HepG2 (cell line): ENCODE data around the gene KANSL3. TPM values are rescaled to one million over a fixed set of nuclear protein-coding genes. Genes with fewer than 3 reads are reported as not detected.

Experiments used
- HIC2 ChIP-seq: sonication (generic); formaldehyde crosslinking; IDR thresholded peaks from 2 replicates; pipeline ENCODE4 v1.9.0; 2022; ENCODE audit warnings: low read depth, missing genetic modification reagents
- HNRNPL ChIP-seq: fragments of 200-400 bp; formaldehyde crosslinking; IDR thresholded peaks from 2 replicates; pipeline ENCODE4 v1.6.1; 2017; ENCODE audit warnings: mild to moderate bottlenecking, low read depth, low read length
- HOXA9 ChIP-seq: sonication (generic); formaldehyde crosslinking; IDR thresholded peaks from 2 replicates; pipeline ENCODE4 v1.8.1; 2022; ENCODE audit warnings: missing genetic modification reagents, mild to moderate bottlenecking, moderate library complexity, borderline replicate concordance
- MIER2 ChIP-seq: IDR thresholded peaks from 2 replicates; pipeline ENCODE4 v1.6.1; 2016; ENCODE audit warnings: missing biosample characterization, missing genetic modification reagents
- PAWR ChIP-seq: sonication (generic); formaldehyde crosslinking; IDR thresholded peaks from 2 replicates; pipeline ENCODE4 v1.4.0; 2020; ENCODE audit warnings: missing genetic modification reagents, mild to moderate bottlenecking, borderline replicate concordance
- RAD21 ChIP-seq: fragments of 450-650 bp; formaldehyde crosslinking; IDR thresholded peaks from 2 replicates; pipeline ENCODE4 v1.5.0; 2020; ENCODE audit warnings: mild to moderate bottlenecking
- RBAK ChIP-seq: sonication (generic); formaldehyde crosslinking; IDR thresholded peaks from 2 replicates; pipeline ENCODE4 v1.5.1; 2020; ENCODE audit warnings: mild to moderate bottlenecking, missing genetic modification reagents
- SETDB1 ChIP-seq: sonication (generic); formaldehyde crosslinking; IDR thresholded peaks from 2 replicates; pipeline ENCODE4 v1.5.1; 2020; ENCODE audit warnings: missing genetic modification reagents, mild to moderate bottlenecking, borderline replicate concordance
- TGIF2 ChIP-seq: IDR thresholded peaks from 2 replicates; pipeline ENCODE4 v1.6.1; 2016; ENCODE audit warnings: control low read depth, missing compliant biosample characterization
- THAP9 ChIP-seq: sonication (generic); formaldehyde crosslinking; IDR thresholded peaks from 2 replicates; pipeline ENCODE4; 2020; ENCODE audit warnings: missing genetic modification reagents, mild to moderate bottlenecking, borderline replicate concordance
- ZBTB1 ChIP-seq: sonication (generic); formaldehyde crosslinking; IDR thresholded peaks from 2 replicates; pipeline ENCODE4 v1.4.0; 2020; ENCODE audit warnings: missing genetic modification reagents, borderline replicate concordance
- ZNF12 ChIP-seq: sonication (generic); formaldehyde crosslinking; IDR thresholded peaks from 2 replicates; pipeline ENCODE4 v1.5.0; 2020; ENCODE audit warnings: missing genetic modification reagents
- ZNF326 ChIP-seq: sonication (generic); formaldehyde crosslinking; IDR thresholded peaks from 2 replicates; pipeline ENCODE4 v1.4.0; 2020; ENCODE audit warnings: missing genetic modification reagents, borderline replicate concordance
- ZNF550 ChIP-seq: sonication (generic); formaldehyde crosslinking; IDR thresholded peaks from 2 replicates; pipeline ENCODE4 v1.4.0; 2020; ENCODE audit warnings: mild to moderate bottlenecking, missing genetic modification reagents, borderline replicate concordance
- ZNF564 ChIP-seq: sonication (generic); formaldehyde crosslinking; IDR thresholded peaks from 2 replicates; pipeline ENCODE4 v1.8.1; 2023; ENCODE audit warnings: mild to moderate bottlenecking, missing genetic modification reagents
- ZNF660 ChIP-seq: sonication (generic); formaldehyde crosslinking; IDR thresholded peaks from 2 replicates; pipeline ENCODE4 v1.5.1; 2020; ENCODE audit warnings: mild to moderate bottlenecking, low read depth, missing genetic modification reagents, borderline replicate concordance
- ZNF768 ChIP-seq: sonication (generic); formaldehyde crosslinking; IDR thresholded peaks from 2 replicates; pipeline ENCODE4 v1.4.0; 2020; ENCODE audit warnings: missing genetic modification reagents
- ZNF772 ChIP-seq: sonication (generic); formaldehyde crosslinking; IDR thresholded peaks from 2 replicates; pipeline ENCODE4 v1.5.0; 2020; ENCODE audit warnings: mild to moderate bottlenecking, missing genetic modification reagents
- polyA plus RNA-seq, 8 experiments: library from polyadenylated mRNA; depleted of rRNA in 3 of 8; stranded (reverse) in 7 of 8; unstranded in 1 of 8; fragments of >200 nt; fragmentation: Illumina TruSeq in 4 of 8; extraction: Trizol in 4 of 8; gene quantifications; 2 replicates each; pipeline versions ENCODE4 v1.2.1 to v1.2.3, GENCODE V29; 2011 to 2016; ENCODE audit warnings: low read depth in 4 of 8, missing spikeins in 1 of 8, mixed read lengths in 1 of 8; ENCODE audit not compliant: insufficient read depth in 1 of 8
- total RNA-seq, 5 experiments: library from RNA; depleted of rRNA; stranded (reverse); fragments of >200 nt; fragmentation: Illumina TruSeq; extraction: Trizol; gene quantifications; 2 replicates each; pipeline ENCODE4 v1.2.3, GENCODE V29; 2016; ENCODE audit warnings: low read depth in 1 of 5
- TF ChIP-seq, protein P1 (sequence below): sonication (generic); formaldehyde crosslinking; IDR thresholded peaks from 2 replicates; pipeline ENCODE4 v1.5.0; 2020; ENCODE audit warnings: mild to moderate bottlenecking, missing genetic modification reagents
- TF ChIP-seq, protein P2 (sequence below): sonication (generic); formaldehyde crosslinking; IDR thresholded peaks from 2 replicates; pipeline ENCODE4 v1.5.1; 2020; ENCODE audit warnings: missing genetic modification reagents, mild to moderate bottlenecking, borderline replicate concordance

Gene KANSL3
- total and polyA plus RNA-seq, 2 of the 13 experiments (the other 11 are each of a cell fraction or from before 2014, with no cell fraction given) = 20.8 to 37.3 TPM

GRCh38 chr2:96556441-96557330, 81.4 kb downstream of the KANSL3 start (continued):
- TF ChIP-seq, protein P1, sequence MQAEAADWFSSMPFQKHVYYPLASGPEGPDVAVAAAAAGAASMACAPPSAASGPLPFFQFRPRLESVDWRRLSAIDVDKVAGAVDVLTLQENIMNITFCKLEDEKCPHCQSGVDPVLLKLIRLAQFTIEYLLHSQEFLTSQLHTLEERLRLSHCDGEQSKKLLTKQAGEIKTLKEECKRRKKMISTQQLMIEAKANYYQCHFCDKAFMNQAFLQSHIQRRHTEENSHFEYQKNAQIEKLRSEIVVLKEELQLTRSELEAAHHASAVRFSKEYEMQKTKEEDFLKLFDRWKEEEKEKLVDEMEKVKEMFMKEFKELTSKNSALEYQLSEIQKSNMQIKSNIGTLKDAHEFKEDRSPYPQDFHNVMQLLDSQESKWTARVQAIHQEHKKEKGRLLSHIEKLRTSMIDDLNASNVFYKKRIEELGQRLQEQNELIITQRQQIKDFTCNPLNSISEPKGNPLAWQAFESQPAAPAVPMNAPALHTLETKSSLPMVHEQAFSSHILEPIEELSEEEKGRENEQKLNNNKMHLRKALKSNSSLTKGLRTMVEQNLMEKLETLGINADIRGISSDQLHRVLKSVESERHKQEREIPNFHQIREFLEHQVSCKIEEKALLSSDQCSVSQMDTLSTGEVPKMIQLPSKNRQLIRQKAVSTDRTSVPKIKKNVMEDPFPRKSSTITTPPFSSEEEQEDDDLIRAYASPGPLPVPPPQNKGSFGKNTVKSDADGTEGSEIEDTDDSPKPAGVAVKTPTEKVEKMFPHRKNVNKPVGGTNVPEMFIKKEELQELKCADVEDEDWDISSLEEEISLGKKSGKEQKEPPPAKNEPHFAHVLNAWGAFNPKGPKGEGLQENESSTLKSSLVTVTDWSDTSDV (CRISPR knock-in tag) = no peak
- TF ChIP-seq THAP9 (CRISPR knock-in tag) = peak; percentile 90; the same call in 1 of the 2 replicates
- TF ChIP-seq RBAK (CRISPR knock-in tag) = no peak
- peak; percentile 70 for TF ChIP-seq ZNF768 (CRISPR knock-in tag)
- no peak for TF ChIP-seq SETDB1 (CRISPR knock-in tag)
- TF ChIP-seq TGIF2 = peak; percentile 97
- TF ChIP-seq ZNF772 = peak; percentile 87
- TF ChIP-seq HNRNPL = no peak
- no peak for TF ChIP-seq ZNF326 (CRISPR knock-in tag)
- TF ChIP-seq ZBTB1 (CRISPR knock-in tag) = no peak
- TF ChIP-seq MIER2 = peak; percentile 82
- peak; percentile 59; the same call in 1 of the 2 replicates for TF ChIP-seq HOXA9 (CRISPR knock-in tag)
- TF ChIP-seq ZNF12 (CRISPR knock-in tag) = peak; percentile 82
- TF ChIP-seq PAWR (CRISPR knock-in tag) = no peak
- 0 out of 2 replicates have a peak, but pooled peaks have one; percentile 30 for TF ChIP-seq ZNF550 (CRISPR knock-in tag)
- TF ChIP-seq RAD21 (CRISPR knock-in tag) = peak; percentile 50; the same call in 1 of the 2 replicates
- no peak for TF ChIP-seq ZNF660
- peak; percentile 73; the same call in 1 of the 2 replicates for TF ChIP-seq HIC2
- no peak; the same call in 1 of the 2 replicates for TF ChIP-seq ZNF564 (CRISPR knock-in tag)
- TF ChIP-seq, protein P2, sequence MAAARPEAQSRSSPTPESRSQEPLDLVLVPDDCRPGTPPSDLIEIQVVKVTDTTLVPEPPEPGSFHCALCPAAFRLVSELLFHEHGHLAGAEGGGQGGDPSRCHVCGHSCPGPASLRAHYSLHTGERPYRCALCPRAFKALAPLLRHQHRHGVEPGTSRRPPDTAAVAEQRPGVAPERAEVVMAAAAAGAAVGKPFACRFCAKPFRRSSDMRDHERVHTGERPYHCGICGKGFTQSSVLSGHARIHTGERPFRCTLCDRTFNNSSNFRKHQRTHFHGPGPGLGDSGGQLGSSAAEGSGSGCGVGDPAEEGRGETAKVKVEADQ (CRISPR knock-in tag) = no peak
